ENCODE measurements around the gene PCK2. TPM values are rescaled to one million over a fixed set of nuclear protein-coding genes. Genes with fewer than 3 reads are reported as not detected.

The PCK2 gene
- total and polyA plus RNA-seq, 2 of the 13 experiments (the other 11 are each of a cell fraction or from before 2014, with no cell fraction given): 129 to 272 TPM

GRCh38 chr14:24113801-24114531 lies 19.9 kb downstream of the PCK2 start (continued):
- TF ChIP-seq, protein P1, sequence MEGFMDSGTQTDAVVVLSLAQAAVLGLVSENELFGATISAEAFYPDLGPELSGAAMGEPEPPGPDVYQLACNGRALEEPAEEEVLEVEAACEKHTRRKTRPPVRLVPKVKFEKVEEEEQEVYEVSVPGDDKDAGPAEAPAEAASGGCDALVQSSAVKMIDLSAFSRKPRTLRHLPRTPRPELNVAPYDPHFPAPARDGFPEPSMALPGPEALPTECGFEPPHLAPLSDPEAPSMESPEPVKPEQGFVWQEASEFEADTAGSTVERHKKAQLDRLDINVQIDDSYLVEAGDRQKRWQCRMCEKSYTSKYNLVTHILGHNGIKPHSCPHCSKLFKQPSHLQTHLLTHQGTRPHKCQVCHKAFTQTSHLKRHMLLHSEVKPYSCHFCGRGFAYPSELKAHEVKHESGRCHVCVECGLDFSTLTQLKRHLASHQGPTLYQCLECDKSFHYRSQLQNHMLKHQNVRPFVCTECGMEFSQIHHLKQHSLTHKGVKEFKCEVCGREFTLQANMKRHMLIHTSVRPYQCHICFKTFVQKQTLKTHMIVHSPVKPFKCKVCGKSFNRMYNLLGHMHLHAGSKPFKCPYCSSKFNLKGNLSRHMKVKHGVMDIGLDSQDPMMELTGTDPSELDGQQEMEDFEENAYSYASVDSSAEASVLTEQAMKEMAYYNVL (CRISPR knock-in tag; IDR thresholded peaks at IDR 0.05; ENCODE audit: borderline replicate concordance): peak; percentile 87; the same call in 1 of the 2 replicates
- TF ChIP-seq IKZF4 (CRISPR knock-in tag; IDR thresholded peaks at IDR 0.05; ENCODE audit: borderline replicate concordance, low read depth, not compliant biosample characterization): no peak
- TF ChIP-seq KAT2B (IDR thresholded peaks at IDR 0.05; ENCODE audit: borderline replicate concordance, low read depth, low read length): no peak
- peak; percentile 57; the same call in 1 of the 2 replicates for TF ChIP-seq TCF7 (IDR thresholded peaks at IDR 0.05; ENCODE audit: low read depth)
- TF ChIP-seq TOE1 (CRISPR knock-in tag; IDR thresholded peaks at IDR 0.05): no peak
- no peak for TF ChIP-seq FOXA1 (IDR thresholded peaks at IDR 0.05)
- peak; percentile 87 for TF ChIP-seq FOXA1 (CRISPR knock-in tag; IDR thresholded peaks at IDR 0.05)
- TF ChIP-seq, protein P2, sequence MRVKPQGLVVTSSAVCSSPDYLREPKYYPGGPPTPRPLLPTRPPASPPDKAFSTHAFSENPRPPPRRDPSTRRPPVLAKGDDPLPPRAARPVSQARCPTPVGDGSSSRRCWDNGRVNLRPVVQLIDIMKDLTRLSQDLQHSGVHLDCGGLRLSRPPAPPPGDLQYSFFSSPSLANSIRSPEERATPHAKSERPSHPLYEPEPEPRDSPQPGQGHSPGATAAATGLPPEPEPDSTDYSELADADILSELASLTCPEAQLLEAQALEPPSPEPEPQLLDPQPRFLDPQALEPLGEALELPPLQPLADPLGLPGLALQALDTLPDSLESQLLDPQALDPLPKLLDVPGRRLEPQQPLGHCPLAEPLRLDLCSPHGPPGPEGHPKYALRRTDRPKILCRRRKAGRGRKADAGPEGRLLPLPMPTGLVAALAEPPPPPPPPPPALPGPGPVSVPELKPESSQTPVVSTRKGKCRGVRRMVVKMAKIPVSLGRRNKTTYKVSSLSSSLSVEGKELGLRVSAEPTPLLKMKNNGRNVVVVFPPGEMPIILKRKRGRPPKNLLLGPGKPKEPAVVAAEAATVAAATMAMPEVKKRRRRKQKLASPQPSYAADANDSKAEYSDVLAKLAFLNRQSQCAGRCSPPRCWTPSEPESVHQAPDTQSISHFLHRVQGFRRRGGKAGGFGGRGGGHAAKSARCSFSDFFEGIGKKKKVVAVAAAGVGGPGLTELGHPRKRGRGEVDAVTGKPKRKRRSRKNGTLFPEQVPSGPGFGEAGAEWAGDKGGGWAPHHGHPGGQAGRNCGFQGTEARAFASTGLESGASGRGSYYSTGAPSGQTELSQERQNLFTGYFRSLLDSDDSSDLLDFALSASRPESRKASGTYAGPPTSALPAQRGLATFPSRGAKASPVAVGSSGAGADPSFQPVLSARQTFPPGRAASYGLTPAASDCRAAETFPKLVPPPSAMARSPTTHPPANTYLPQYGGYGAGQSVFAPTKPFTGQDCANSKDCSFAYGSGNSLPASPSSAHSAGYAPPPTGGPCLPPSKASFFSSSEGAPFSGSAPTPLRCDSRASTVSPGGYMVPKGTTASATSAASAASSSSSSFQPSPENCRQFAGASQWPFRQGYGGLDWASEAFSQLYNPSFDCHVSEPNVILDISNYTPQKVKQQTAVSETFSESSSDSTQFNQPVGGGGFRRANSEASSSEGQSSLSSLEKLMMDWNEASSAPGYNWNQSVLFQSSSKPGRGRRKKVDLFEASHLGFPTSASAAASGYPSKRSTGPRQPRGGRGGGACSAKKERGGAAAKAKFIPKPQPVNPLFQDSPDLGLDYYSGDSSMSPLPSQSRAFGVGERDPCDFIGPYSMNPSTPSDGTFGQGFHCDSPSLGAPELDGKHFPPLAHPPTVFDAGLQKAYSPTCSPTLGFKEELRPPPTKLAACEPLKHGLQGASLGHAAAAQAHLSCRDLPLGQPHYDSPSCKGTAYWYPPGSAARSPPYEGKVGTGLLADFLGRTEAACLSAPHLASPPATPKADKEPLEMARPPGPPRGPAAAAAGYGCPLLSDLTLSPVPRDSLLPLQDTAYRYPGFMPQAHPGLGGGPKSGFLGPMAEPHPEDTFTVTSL (CRISPR knock-in tag; IDR thresholded peaks at IDR 0.05; ENCODE audit: borderline replicate concordance): no peak
- TF ChIP-seq ZMYM4 (CRISPR knock-in tag; IDR thresholded peaks at IDR 0.05): peak; percentile 98
- TF ChIP-seq PAWR (CRISPR knock-in tag; IDR thresholded peaks at IDR 0.05; ENCODE audit: borderline replicate concordance): peak; percentile 67; the same call in 1 of the 2 replicates
- no peak for TF ChIP-seq NFE2 (CRISPR knock-in tag; IDR thresholded peaks at IDR 0.05)
- peak; percentile 99 for TF ChIP-seq KLF6 (CRISPR knock-in tag; IDR thresholded peaks at IDR 0.05)
- TF ChIP-seq HOXA9 (CRISPR knock-in tag; IDR thresholded peaks at IDR 0.05; ENCODE audit: borderline replicate concordance): no peak
- peak; percentile 98 for TF ChIP-seq ZSCAN25 (CRISPR knock-in tag; IDR thresholded peaks at IDR 0.05)
- TF ChIP-seq ZNF343 (CRISPR knock-in tag; IDR thresholded peaks at IDR 0.05): peak; percentile 99
- TF ChIP-seq ZSCAN31 (CRISPR knock-in tag; IDR thresholded peaks at IDR 0.05; ENCODE audit: low read depth): peak; percentile 97
- TF ChIP-seq ZNF350 (CRISPR knock-in tag; IDR thresholded peaks at IDR 0.05; ENCODE audit: borderline replicate concordance, low read depth): peak; percentile 100
- TF ChIP-seq HNRNPH1 (optimal IDR thresholded peaks at IDR 0.05; ENCODE audit: low read depth, low read length): no peak
- TF ChIP-seq PTBP1 (IDR thresholded peaks at IDR 0.05; ENCODE audit: low read depth, low read length, poor library complexity, severe bottlenecking): no peak
- peak; percentile 94 for TF ChIP-seq ATF7-NPFF (CRISPR knock-in tag; IDR thresholded peaks at IDR 0.05; ENCODE audit: low read depth)
- TF ChIP-seq SALL2 (CRISPR knock-in tag; IDR thresholded peaks at IDR 0.05): peak; percentile 99
- TF ChIP-seq ZFYVE20 (CRISPR knock-in tag; IDR thresholded peaks at IDR 0.05; ENCODE audit: borderline replicate concordance, low read depth): no peak
- peak; percentile 92 for TF ChIP-seq SAFB2 (CRISPR knock-in tag; IDR thresholded peaks at IDR 0.05; ENCODE audit: borderline replicate concordance, low read depth)
